NOMO-1 (cell line): Measurements from ENCODE around the gene RXRA.

ENCODE experiments used
- DNase-seq, 2 experiments: peaks; one replicate each; lab custom pipeline; 2025; ENCODE audit not compliant: unreplicated experiment in 2 of 2; lab: John Stamatoyannopoulos, UW

The RXRA gene

GRCh38 chr9:134322781-134323241 lies 3.4 kb upstream of the RXRA start:
- no peak for DNase-seq

- no peak for DNase-seq
Observed at GRCh38 chr9:134323741-134324358, 2.4 kb upstream of the RXRA start.

DNA sequence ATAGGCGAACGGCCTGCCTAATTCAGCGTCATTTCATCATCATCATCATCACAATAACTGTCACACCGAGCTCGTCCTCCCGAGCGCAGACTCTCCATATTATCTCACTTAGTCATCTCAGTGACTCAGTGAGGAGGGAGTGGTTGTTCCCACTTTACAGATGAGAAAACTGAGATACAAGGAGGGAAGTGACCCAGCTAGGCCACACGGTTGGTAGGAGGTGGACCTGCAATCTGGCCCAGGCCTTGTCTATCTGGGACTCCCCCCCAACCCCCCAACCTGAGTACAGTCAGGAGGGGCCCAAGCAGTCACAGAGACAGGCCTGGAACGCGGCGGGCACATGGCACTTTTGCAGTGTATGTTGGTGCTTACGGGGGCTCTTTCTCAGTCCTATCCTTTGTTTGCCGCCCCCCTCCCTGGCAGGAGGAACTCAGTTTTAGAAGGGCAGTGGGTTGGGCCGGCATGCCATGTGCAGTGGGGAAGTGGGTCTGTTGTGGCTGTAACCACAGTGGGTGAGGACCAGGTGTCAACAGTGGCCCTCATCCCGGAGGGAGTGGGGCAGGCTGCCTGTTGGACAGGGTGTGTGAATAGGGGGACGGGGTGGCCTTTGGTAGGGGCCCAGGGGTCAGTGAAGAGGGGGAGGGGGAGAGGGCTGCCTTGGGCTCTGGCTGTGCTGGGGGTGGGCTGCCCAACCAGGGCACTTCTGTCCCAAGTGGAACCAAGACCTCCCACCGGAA lies 1.7 kb upstream of the RXRA start:
- DNase-seq: peak; percentile 36 to 60

DNA sequence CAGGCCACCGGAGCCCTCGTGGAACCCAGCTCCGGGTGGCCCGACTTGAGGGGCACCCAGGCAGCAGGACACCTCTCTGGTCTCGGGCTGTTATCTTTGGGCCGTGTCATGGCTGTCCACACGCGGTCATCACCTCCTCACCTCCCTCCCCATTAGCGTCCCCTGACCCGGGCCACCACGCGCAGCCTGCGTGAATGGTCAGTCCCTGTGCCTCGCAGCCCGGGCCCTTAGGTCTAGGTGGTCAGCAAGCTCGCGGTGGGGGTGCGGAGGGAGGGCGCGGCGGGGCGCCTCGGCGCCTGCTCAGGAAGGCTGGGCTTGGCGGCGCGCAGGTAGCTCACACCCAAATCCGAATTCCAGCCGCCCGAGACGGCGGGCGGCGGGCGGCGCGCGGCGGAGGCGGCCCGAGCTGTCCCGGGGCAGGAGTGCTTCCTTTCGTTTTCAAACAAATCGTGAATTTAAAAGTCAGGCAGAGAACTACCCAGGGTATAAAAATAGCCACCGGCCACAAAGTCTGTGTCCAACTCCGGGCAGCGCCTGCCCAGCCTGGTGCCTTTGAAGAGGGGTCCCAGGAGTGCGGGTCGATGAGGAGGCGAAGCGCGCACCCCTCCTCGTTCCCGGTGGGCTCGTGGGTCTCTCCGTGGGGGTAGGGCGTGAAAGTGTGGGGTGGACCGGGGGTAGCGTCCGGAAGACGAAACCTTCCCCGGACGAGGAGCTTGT lies 1.0 kb upstream of the RXRA start:
- DNase-seq: peak; percentile 10 to 19

DNA sequence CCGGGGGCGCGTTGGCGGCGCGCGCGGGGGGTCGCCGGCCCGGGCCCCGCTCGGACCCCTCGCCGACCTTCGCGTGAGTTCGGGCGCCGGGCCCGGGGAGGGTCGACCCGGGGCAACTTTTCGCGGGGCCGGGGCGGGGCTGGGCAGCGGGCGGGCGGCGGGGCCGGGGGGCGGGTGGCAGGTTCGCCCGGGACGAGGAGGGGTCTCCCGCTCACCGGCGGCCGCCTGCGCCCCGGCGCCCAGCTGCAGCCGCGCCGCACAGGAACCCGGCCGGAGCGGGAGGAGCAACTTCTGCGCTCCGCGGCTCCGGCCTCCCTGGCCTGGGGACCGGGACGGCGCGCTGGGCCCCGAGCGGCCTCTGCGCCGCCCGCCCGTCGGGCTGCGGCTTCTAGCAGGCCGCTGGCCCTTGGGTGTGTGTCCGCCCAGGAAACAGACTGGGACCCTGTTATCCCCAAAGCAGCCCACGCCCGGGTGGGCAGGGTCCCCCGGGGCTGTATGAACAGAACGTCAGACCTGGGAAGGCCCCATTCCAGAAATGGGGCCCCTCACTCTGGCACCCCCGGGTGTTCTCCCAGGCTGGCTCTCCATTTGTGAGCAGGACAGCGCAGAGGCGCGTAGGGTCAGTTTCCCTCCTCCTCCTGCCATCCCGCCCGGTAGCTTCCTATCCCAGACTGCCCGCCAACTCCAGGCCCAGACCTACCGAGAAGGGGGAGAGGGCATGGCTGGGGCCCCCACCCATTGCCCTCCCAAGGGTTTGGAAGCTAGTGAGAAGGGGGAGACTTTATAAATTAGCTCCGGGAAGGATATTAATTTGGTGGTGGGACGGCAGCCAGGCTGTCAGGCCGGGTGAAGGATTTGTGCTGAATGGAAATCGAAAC lies 708 bp downstream of the RXRA start:
- DNase-seq: peak; percentile 15 to 26

GRCh38 chr9:134327671-134328231 lies 1.5 kb downstream of the RXRA start:
- DNase-seq: no peak

DNA sequence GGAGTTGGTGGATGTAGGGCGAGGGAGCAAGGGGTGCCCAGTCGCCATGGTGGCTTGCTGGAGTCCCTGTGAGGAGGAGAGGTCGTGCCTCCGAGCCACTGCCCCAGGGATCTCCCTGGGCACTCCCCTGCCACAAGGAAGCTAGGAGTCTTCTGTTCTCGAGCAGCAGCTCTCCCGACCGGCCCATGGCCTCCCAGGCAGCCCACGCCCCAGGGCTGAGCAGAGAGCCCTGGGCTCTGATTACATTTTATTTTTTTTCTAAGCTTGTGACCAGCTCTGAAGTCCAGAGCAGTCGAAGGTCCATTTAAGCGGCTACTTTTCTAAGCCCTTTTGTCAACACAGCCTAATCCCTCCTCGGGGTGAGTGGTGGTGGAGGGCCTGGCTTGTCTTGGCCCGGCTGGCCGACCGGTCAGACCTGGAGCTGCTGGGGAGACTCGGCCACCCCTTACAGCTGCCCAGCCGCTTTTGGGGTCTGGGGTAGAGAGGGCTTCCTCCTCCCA lies 2.1 kb downstream of the RXRA start:
- DNase-seq: no peak

GRCh38 chr9:134328841-134329575 lies 2.8 kb downstream of the RXRA start:
- DNase-seq: peak in 1 of 2 experiments; percentile 7

- DNase-seq: no peak
Observed at GRCh38 chr9:134329576-134329855, 3.3 kb downstream of the RXRA start.

DNA sequence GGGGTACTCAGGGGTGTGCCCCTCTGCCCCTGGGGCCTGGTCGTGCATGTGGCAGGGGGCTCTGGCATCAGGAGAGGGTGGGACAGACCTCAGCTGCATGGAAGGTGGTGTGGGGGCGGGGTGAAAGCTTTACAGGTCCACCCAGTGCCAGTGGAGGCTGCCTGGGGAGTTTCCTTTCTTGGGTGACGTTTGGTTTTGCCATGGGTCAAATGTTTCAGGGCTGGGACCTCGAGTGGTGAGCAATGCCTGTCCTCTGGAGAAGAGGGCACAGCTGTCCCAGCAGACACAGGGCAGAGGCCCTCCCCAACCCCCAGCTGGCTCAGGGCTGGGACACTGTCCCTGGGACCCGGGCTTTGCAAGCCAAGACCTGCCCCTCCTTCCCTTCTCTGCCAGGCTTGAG lies 3.6 kb downstream of the RXRA start:
- DNase-seq: no peak

GRCh38 chr9:134330590-134330989 lies 4.3 kb downstream of the RXRA start:
- no peak for DNase-seq

- DNase-seq: no peak
Observed at GRCh38 chr9:134331186-134332025, 5.2 kb downstream of the RXRA start.

DNA sequence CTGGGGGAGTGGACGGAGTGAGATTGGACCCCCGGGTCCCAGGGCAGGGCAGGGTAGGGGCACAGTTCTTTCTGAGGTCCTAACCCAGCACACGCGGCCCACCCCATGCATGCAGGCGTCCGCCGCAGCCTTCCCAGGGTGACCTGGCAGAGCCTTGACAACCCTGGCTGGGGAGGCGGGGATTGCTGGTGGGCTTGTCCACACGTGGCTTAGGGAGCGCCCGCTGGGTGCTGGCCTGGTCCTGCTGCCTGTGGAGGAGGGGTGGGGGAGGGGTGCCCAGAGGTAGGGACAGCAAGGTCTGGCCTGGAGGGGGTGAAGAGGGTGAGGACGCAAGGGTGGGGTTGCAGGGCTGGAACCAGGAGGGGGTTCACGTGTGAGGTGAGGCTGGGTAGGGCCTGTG lies 6.0 kb downstream of the RXRA start:
- DNase-seq: no peak

GRCh38 chr9:134332841-134333233 lies 6.6 kb downstream of the RXRA start:
- no peak for DNase-seq

GRCh38 chr9:134333234-134333873 lies 7.1 kb downstream of the RXRA start:
- no peak for DNase-seq

- DNase-seq: no peak
Observed at GRCh38 chr9:134333874-134334581, 7.8 kb downstream of the RXRA start.

- no peak for DNase-seq
Observed at GRCh38 chr9:134335061-134335460, 8.8 kb downstream of the RXRA start.
